Liver (tissue), 9 donors: ENCODE measurements around the gene CLEC1A. TPM values are rescaled to one million over a fixed set of nuclear protein-coding genes. Genes with fewer than 3 reads are reported as not detected.

Source experiments
- DNase-seq: peaks from one replicate; pipeline ENCODE4 v3.0.0-alpha.2; 2017; ENCODE audit warnings: low spot score
- H3K27ac ChIP-seq, 2 donors: one replicate each; pipeline ENCODE4 v1.7.0; 2013; ENCODE audit warnings: inconsistent platforms in 2 of 2, low read length in 2 of 2, control low read depth in 1 of 2, low read depth in 1 of 2, mild to moderate bottlenecking in 1 of 2
- H3K27me3 ChIP-seq, 4 donors: one replicate each; pipeline versions ENCODE4 v1.6.1 to v1.7.0; 2013; ENCODE audit warnings: low read length in 3 of 4, inconsistent platforms in 1 of 4, mild to moderate bottlenecking in 1 of 4, moderate library complexity in 1 of 4; ENCODE audit not compliant: control insufficient read depth in 4 of 4, insufficient read depth in 4 of 4
- H3K36me3 ChIP-seq, 4 donors: one replicate each; pipeline versions ENCODE4 v1.6.1 to v1.7.0; 2013; ENCODE audit warnings: low read length in 3 of 4, mild to moderate bottlenecking in 3 of 4, low read depth in 1 of 4, moderate library complexity in 1 of 4; ENCODE audit not compliant: control insufficient read depth in 4 of 4, insufficient read depth in 3 of 4
- H3K4me1 ChIP-seq, 4 donors: one replicate each; pipeline versions ENCODE4 v1.6.1 to v1.7.0; 2013; ENCODE audit warnings: low read length in 3 of 4, mild to moderate bottlenecking in 3 of 4, moderate library complexity in 1 of 4; ENCODE audit not compliant: control insufficient read depth in 4 of 4, insufficient read depth in 4 of 4
- H3K4me3 ChIP-seq, 3 donors: one replicate each; pipeline versions ENCODE4 v1.6.1 to v1.7.0; 2013; ENCODE audit warnings: low read length in 3 of 3, control low read depth in 1 of 3, low read depth in 1 of 3, mild to moderate bottlenecking in 1 of 3
- H3K9ac ChIP-seq, 2 donors: one replicate each; pipeline ENCODE4 v1.7.0; 2013; ENCODE audit warnings: low read length in 2 of 2, mild to moderate bottlenecking in 2 of 2, moderate library complexity in 2 of 2, control low read depth in 1 of 2, low read depth in 1 of 2
- H3K9me3 ChIP-seq, 4 donors: one replicate each; pipeline versions ENCODE4 v1.6.1 to v1.7.0; 2013; ENCODE audit warnings: low read length in 3 of 4; ENCODE audit not compliant: control insufficient read depth in 4 of 4
- ATF3 ChIP-seq: IDR thresholded peaks from 2 replicates; pipeline ENCODE4 v1.6.1; 2016; ENCODE audit warnings: antibody characterized with exemption
- EGR1 ChIP-seq, 2 donors: IDR thresholded peaks; 2 replicates each; pipeline ENCODE4 v1.6.1; 2016 to 2018; ENCODE audit warnings: antibody characterized with exemption in 2 of 2, low read depth in 2 of 2
- FOXA1 ChIP-seq: IDR thresholded peaks from 2 replicates; pipeline ENCODE4 v1.6.1; 2016; ENCODE audit warnings: antibody characterized with exemption
- FOXA2 ChIP-seq: IDR thresholded peaks from 2 replicates; pipeline ENCODE4 v1.6.1; 2016; ENCODE audit warnings: antibody characterized with exemption
- GABPA ChIP-seq, 2 donors: IDR thresholded peaks in 1 of 2; conservative IDR thresholded peaks in 1 of 2; 2 replicates each; pipeline ENCODE4 v1.6.1; 2016; ENCODE audit warnings: antibody characterized with exemption in 2 of 2, mild to moderate bottlenecking in 1 of 2, moderate library complexity in 1 of 2
- HNF4A ChIP-seq, 2 donors: conservative IDR thresholded peaks; 2 replicates each; pipeline ENCODE4 v1.6.1; 2016; ENCODE audit warnings: antibody characterized with exemption in 2 of 2, mild to moderate bottlenecking in 2 of 2
- HNF4G ChIP-seq: IDR thresholded peaks from 2 replicates; pipeline ENCODE4 v1.6.1; 2016; ENCODE audit warnings: antibody characterized with exemption
- JUND ChIP-seq, 2 donors: IDR thresholded peaks; 2 replicates each; pipeline ENCODE4 v1.6.1; 2016; ENCODE audit warnings: antibody characterized with exemption in 2 of 2
- MAX ChIP-seq: IDR thresholded peaks from 2 replicates; pipeline ENCODE4 v1.6.1; 2016; ENCODE audit warnings: antibody characterized with exemption
- NR2F2 ChIP-seq: IDR thresholded peaks from 2 replicates; pipeline ENCODE4 v1.6.1; 2016; ENCODE audit warnings: antibody characterized with exemption
- RAD21 ChIP-seq, 2 donors: IDR thresholded peaks; 2 replicates each; pipeline ENCODE4 v1.6.1; 2016; ENCODE audit warnings: antibody characterized with exemption in 2 of 2, mild to moderate bottlenecking in 2 of 2
- RXRA ChIP-seq, 2 donors: IDR thresholded peaks; 2 replicates each; pipeline ENCODE4 v1.6.1; 2017 to 2018; ENCODE audit warnings: antibody characterized with exemption in 2 of 2, mild to moderate bottlenecking in 1 of 2
- SP1 ChIP-seq: IDR thresholded peaks from 2 replicates; pipeline ENCODE4 v1.6.1; 2018; ENCODE audit warnings: antibody characterized with exemption, mild to moderate bottlenecking
- TAF1 ChIP-seq: conservative IDR thresholded peaks from 2 replicates; pipeline ENCODE4 v1.6.1; 2016; ENCODE audit warnings: antibody characterized with exemption, mild to moderate bottlenecking
- YY1 ChIP-seq: IDR thresholded peaks from 2 replicates; pipeline ENCODE4 v1.6.1; 2016; ENCODE audit warnings: antibody characterized with exemption, mild to moderate bottlenecking
- ZBTB33 ChIP-seq: IDR thresholded peaks from 2 replicates; pipeline ENCODE4 v1.6.1; 2016; ENCODE audit warnings: antibody characterized with exemption
- WGBS: extraction: QIAGEN DNeasy Blood & Tissue Kit; methylation state at CpG from one replicate; pipeline ENCODE4 v1.1.7; 2013; 5-methylcytosine and 5-hydroxymethylcytosine counted together
- polyA plus RNA-seq, 2 donors: library from polyadenylated mRNA; stranded (reverse) in 1 of 2; unstranded in 1 of 2; fragments of 200-250 nt in 1 of 2; fragments of >200 nt in 1 of 2; fragmentation: Nextera tagmentation in 1 of 2; extraction: Ambion mirVana in 1 of 2; gene quantifications; one replicate each; pipeline versions ENCODE4 v1.2.1 to v1.2.3, GENCODE V29; 2013 to 2015
- total RNA-seq, 2 donors: library from RNA; depleted of rRNA; stranded (reverse); fragments of >200 nt; gene quantifications; one replicate each; pipeline ENCODE4 v1.2.3, GENCODE V29; 2014
- TF ChIP-seq, protein P1 (sequence below): IDR thresholded peaks from 2 replicates; pipeline ENCODE4 v1.6.1; 2016; ENCODE audit warnings: antibody characterized with exemption, mild to moderate bottlenecking
- TF ChIP-seq, protein P2 (sequence below): fragments of 150-350 bp; IDR thresholded peaks from 2 replicates; pipeline ENCODE4 v1.5.1; 2017; ENCODE audit warnings: improper control_type of control experiment, low read depth, low read length; ENCODE audit not compliant: missing input control
- donor health status: healthy.
- donor health status: healthy.
- donor health status: healthy.
- donor health status: healthy.
- donor health status: healthy.

The CLEC1A gene
- total and polyA plus RNA-seq, 4 donors, result 0.09 to 2.1 (median 1.1) TPM

DNA sequence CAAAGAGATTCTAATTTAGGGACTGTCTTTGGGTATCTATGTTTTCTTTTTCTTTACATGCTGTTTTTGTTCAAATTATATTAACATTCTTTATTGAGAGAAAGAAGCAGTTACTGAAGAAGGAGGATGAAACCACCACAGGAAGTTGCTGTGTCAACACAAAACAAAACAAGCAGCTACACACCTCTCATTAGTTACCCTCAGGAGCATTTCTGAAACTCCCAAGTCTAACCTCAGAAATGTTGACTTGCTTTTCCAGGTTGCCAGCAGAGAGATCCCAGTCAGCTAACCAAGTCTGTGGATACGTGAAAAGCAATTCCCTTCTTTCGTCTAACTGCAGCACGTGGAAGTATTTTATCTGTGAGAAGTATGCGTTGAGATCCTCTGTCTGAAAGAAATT, 33.5 kb downstream of the CLEC1A start:
- no peak overlapping the region for H3K9ac ChIP-seq
- H3K4me3 ChIP-seq, result no peak overlapping the region
- H3K4me1 ChIP-seq, result no peaks in the 10 kb centered on the region
- no peaks in the 10 kb centered on the region for H3K9me3 ChIP-seq
- H3K36me3 ChIP-seq, result no peaks in the 10 kb centered on the region
- DNase-seq, result no peak
- no peak overlapping the region for H3K27ac ChIP-seq
- no peaks in the 10 kb centered on the region for H3K27me3 ChIP-seq
- TF ChIP-seq NR2F2 (no peak), FOXA1 (no peak), SP1 (no peak), HNF4A (conservative IDR thresholded peaks at IDR 0.05) (no peak), MAX (no peak), TAF1 (no peak), YY1 (no peak), RAD21 (IDR thresholded peaks at IDR 0.05) (no peak), FOXA2 (no peak), EGR1 (IDR thresholded peaks at IDR 0.05; ENCODE audit: low read depth in 2 of 2) (no peak), HNF4G (no peak), GABPA (IDR thresholded peaks at IDR 0.05 in 1 of 2, conservative IDR thresholded peaks at IDR 0.05 in 1 of 2) (no peak), RXRA (IDR thresholded peaks at IDR 0.05) (no peak), JUND (IDR thresholded peaks at IDR 0.05) (no peak)
- TF ChIP-seq, protein P1, sequence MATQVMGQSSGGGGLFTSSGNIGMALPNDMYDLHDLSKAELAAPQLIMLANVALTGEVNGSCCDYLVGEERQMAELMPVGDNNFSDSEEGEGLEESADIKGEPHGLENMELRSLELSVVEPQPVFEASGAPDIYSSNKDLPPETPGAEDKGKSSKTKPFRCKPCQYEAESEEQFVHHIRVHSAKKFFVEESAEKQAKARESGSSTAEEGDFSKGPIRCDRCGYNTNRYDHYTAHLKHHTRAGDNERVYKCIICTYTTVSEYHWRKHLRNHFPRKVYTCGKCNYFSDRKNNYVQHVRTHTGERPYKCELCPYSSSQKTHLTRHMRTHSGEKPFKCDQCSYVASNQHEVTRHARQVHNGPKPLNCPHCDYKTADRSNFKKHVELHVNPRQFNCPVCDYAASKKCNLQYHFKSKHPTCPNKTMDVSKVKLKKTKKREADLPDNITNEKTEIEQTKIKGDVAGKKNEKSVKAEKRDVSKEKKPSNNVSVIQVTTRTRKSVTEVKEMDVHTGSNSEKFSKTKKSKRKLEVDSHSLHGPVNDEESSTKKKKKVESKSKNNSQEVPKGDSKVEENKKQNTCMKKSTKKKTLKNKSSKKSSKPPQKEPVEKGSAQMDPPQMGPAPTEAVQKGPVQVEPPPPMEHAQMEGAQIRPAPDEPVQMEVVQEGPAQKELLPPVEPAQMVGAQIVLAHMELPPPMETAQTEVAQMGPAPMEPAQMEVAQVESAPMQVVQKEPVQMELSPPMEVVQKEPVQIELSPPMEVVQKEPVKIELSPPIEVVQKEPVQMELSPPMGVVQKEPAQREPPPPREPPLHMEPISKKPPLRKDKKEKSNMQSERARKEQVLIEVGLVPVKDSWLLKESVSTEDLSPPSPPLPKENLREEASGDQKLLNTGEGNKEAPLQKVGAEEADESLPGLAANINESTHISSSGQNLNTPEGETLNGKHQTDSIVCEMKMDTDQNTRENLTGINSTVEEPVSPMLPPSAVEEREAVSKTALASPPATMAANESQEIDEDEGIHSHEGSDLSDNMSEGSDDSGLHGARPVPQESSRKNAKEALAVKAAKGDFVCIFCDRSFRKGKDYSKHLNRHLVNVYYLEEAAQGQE, result no peak
- TF ChIP-seq, protein P2, sequence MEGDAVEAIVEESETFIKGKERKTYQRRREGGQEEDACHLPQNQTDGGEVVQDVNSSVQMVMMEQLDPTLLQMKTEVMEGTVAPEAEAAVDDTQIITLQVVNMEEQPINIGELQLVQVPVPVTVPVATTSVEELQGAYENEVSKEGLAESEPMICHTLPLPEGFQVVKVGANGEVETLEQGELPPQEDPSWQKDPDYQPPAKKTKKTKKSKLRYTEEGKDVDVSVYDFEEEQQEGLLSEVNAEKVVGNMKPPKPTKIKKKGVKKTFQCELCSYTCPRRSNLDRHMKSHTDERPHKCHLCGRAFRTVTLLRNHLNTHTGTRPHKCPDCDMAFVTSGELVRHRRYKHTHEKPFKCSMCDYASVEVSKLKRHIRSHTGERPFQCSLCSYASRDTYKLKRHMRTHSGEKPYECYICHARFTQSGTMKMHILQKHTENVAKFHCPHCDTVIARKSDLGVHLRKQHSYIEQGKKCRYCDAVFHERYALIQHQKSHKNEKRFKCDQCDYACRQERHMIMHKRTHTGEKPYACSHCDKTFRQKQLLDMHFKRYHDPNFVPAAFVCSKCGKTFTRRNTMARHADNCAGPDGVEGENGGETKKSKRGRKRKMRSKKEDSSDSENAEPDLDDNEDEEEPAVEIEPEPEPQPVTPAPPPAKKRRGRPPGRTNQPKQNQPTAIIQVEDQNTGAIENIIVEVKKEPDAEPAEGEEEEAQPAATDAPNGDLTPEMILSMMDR, result no peak
- WGBS, result 94% methylated on average over 4 of the region's 4 CpGs

DNA sequence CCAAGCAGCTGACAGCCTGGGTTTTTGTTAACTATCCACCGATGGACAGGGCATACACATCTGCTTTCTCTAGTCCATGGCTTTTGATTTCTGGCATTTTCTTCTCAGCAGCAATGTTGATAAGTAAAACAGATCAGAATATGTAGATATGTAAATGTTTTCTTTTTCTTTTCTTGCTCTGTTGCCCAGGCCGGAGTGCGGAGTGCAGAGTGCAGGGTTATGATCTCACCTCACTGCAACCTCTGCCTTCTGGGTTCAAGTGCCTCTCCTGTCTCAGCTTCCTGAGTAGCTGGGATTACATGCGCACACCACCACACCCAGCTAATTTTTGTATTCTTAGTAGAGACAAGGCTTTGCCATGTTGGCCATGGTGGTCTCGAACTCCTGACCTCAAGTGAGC, 40.4 kb downstream of the CLEC1A start:
- Histone ChIP-seq H3K27ac (no peak overlapping the region), H3K27me3 (peaks cover 0 to 3% (median 0%) of the 10 kb centered on the region in 4 donors), H3K9ac (no peak overlapping the region), H3K4me1 (no peaks in the 10 kb centered on the region), H3K9me3 (no peaks in the 10 kb centered on the region), H3K36me3 (no peaks in the 10 kb centered on the region), H3K4me3 (no peak overlapping the region)
- WGBS, result 84% methylated on average over 5 of the region's 5 CpGs
- no peak for DNase-seq
- TF ChIP-seq, protein P2, result no peak
- TF ChIP-seq TAF1 (no peak), GABPA (IDR thresholded peaks at IDR 0.05 in 1 of 2, conservative IDR thresholded peaks at IDR 0.05 in 1 of 2) (no peak), ATF3 (no peak), NR2F2 (no peak), SP1 (no peak), FOXA2 (no peak), HNF4G (no peak), EGR1 (IDR thresholded peaks at IDR 0.05; ENCODE audit: low read depth in 2 of 2) (no peak), ZBTB33 (no peak), FOXA1 (no peak)
